HG03521 (cell line): ENCODE data around the gene CIAO3.
"Not testable (repeated sequence)": the region's sequence is repeated elsewhere in the genome, so short reads cannot be mapped to it uniquely, and the experiment has no call there.

Experiments
- ATAC-seq: cut with Tn5 transposase; IDR thresholded peaks from one replicate; pipeline ENCODE4 v1.9.1; 2021; ENCODE audit warnings: mild to moderate bottlenecking, moderate library complexity; ENCODE audit not compliant: unreplicated experiment

CIAO3 gene

GRCh38 chr16:725041-725376, 15.8 kb downstream of the CIAO3 start:
- no peak for ATAC-seq

GRCh38 chr16:724188-725040, 16.4 kb downstream of the CIAO3 start:
- no peak for ATAC-seq

GRCh38 chr16:723695-724094, 17.1 kb downstream of the CIAO3 start:
- ATAC-seq: no peak

- no peak for ATAC-seq
Observed at GRCh38 chr16:722835-723633, 17.8 kb downstream of the CIAO3 start.

GRCh38 chr16:721765-722540, 18.8 kb downstream of the CIAO3 start:
- no peak for ATAC-seq

- peak; percentile 61 for ATAC-seq
Observed at GRCh38 chr16:720990-721764, 19.6 kb downstream of the CIAO3 start, which contains the start of gene ANTKMT. TSS of gene ANTKMT (plus strand) at chr16:721146. CDS start at chr16:721275, 129 bp downstream.

- peak; percentile 5 for ATAC-seq
Observed at GRCh38 chr16:720447-720989, 20.3 kb downstream of the CIAO3 start.

GRCh38 chr16:719815-720446, 20.9 kb downstream of the CIAO3 start:
- ATAC-seq: no peak

GRCh38 chr16:718922-719321, 21.9 kb downstream of the CIAO3 start:
- ATAC-seq: no peak

- ATAC-seq: no peak
Observed at GRCh38 chr16:718389-718788, 22.4 kb downstream of the CIAO3 start.

- ATAC-seq: no peak
Observed at GRCh38 chr16:717450-718245, 23.1 kb downstream of the CIAO3 start.

GRCh38 chr16:716768-717325, 23.9 kb downstream of the CIAO3 start:
- no peak for ATAC-seq

- no peak for ATAC-seq
Observed at GRCh38 chr16:716200-716568, 24.6 kb downstream of the CIAO3 start.

GRCh38 chr16:715477-716199, 25.2 kb downstream of the CIAO3 start:
- no peak for ATAC-seq

GRCh38 chr16:714558-715476, 26.0 kb downstream of the CIAO3 start, which contains the start of gene METRN:
TSS of gene METRN (plus strand) at chr16:715118. CDS start at chr16:715290, 172 bp downstream.
- peak; percentile 74 for ATAC-seq

GRCh38 chr16:714079-714478, 26.7 kb downstream of the CIAO3 start:
- ATAC-seq: no peak

- ATAC-seq: not testable (repeated sequence)
Observed at GRCh38 chr16:712740-713250, 28.0 kb downstream of the CIAO3 start.
